HCT116 (cell line): Measurements from ENCODE around the gene HEBP1. TPM values are rescaled to one million over a fixed set of nuclear protein-coding genes. Genes with fewer than 3 reads are reported as not detected.

Source experiments
- ATAC-seq: fragments of 200-7000 bp; cut with Tn5 transposase; 2 replicates; pipeline ENCODE4 v1.9.1; 2020; ENCODE audit warnings: mild to moderate bottlenecking, moderate library complexity
- BruUV-seq: library from RNA; stranded (reverse); fragments of 400-500 nt; replicated peaks from 2 replicates; lab custom pipeline; 2021; lab: Mats Ljungman, UMichigan
- CTCF ChIA-PET: fragments of 300-600 bp; sonication (Branson Sonifier 250); formaldehyde crosslinking; loops from one replicate; lab custom pipeline; 2021; ENCODE audit warnings: antibody characterized with exemption; lab: Charles Lee
- POLR2A ChIA-PET: fragments of 300-600, 350-600 bp; sonication (Branson Sonifier 250); formaldehyde crosslinking; loops from one replicate; lab custom pipeline; 2021; ENCODE audit warnings: antibody characterized with exemption; lab: Charles Lee
- RAD21 ChIA-PET, 2 experiments: fragments of 300-600 bp; sonication (Branson Sonifier 250); formaldehyde crosslinking; loops; one replicate each; lab custom pipeline; 2023; ENCODE audit warnings: low total read pairs in 2 of 2; ENCODE audit not compliant: uncharacterized antibody in 2 of 2, unreplicated experiment in 2 of 2, low non-redundant PET in 1 of 2; lab: Charles Lee
- DNase-seq: peaks from one replicate; pipeline ENCODE4 v3.0.0-alpha.2; 2010; ENCODE audit warnings: low read depth, low spot score
- H2AFZ ChIP-seq: fragments of 200-600 bp; shearing (Covaris generic), sonication (generic); 2 replicates; pipeline ENCODE4 v1.6.1; 2017; ENCODE audit warnings: low read depth, mixed run types, mixed read lengths, antibody characterized with exemption, low read length; ENCODE audit not compliant: poor library complexity, severe bottlenecking
- H3K27ac ChIP-seq: 2 replicates; pipeline ENCODE4 v1.5.1; 2012; ENCODE audit warnings: low read depth, low read length
- H3K27me3 ChIP-seq: fragments of 200-600 bp; sonication (generic); 2 replicates; pipeline ENCODE4 v1.6.1; 2016; ENCODE audit warnings: mixed run types, low read length, mixed read lengths; ENCODE audit not compliant: insufficient read depth
- H3K36me3 ChIP-seq, 2 experiments: fragments of 200-500 bp in 1 of 2; fragments of 200-600 bp in 1 of 2; sonication (Bioruptor generic) in 1 of 2; sonication (generic) in 1 of 2; 2 replicates each; pipeline versions ENCODE4 v1.5.1 to v1.6.1; 2014 to 2016; ENCODE audit warnings: low read length in 2 of 2, inconsistent platforms in 1 of 2, mixed read lengths in 1 of 2, mixed run types in 1 of 2; ENCODE audit not compliant: insufficient read depth in 2 of 2, control insufficient read depth in 1 of 2
- H3K4me1 ChIP-seq, 2 experiments: fragments of 200-600 bp in 1 of 2; sonication (generic) in 1 of 2; 2 replicates each; pipeline versions ENCODE4 v1.5.1 to v1.6.1; 2012 to 2017; ENCODE audit warnings: low read length in 2 of 2, inconsistent platforms in 1 of 2, mild to moderate bottlenecking in 1 of 2, mixed read lengths in 1 of 2, mixed run types in 1 of 2, moderate library complexity in 1 of 2; ENCODE audit not compliant: insufficient read depth in 2 of 2, control insufficient read depth in 1 of 2
- H3K4me2 ChIP-seq: fragments of 200-600 bp; sonication (generic); 2 replicates; pipeline ENCODE4 v1.6.1; 2017; ENCODE audit warnings: mixed run types, low read length, mixed read lengths
- H3K4me3 ChIP-seq, 2 experiments: fragments of 200-600 bp in 1 of 2; sonication (generic) in 1 of 2; replicated peaks in 1 of 2; 2 replicates each; pipeline ENCODE4 v1.5.1; 2011 to 2016; ENCODE audit warnings: low read length in 2 of 2, control low read depth in 1 of 2, low read depth in 1 of 2, mild to moderate bottlenecking in 1 of 2, mixed read lengths in 1 of 2, mixed run types in 1 of 2
- H3K79me2 ChIP-seq: fragments of 200-600 bp; sonication (generic); 2 replicates; pipeline ENCODE4 v1.6.1; 2017; ENCODE audit warnings: mild to moderate bottlenecking, mixed run types, low read length, moderate library complexity, mixed read lengths; ENCODE audit not compliant: insufficient read depth
- H3K9ac ChIP-seq: fragments of 200-600 bp; sonication (generic); 2 replicates; pipeline ENCODE4 v1.6.1; 2016; ENCODE audit warnings: low read length, mixed read lengths
- H3K9me2 ChIP-seq: fragments of 200-600 bp; sonication (generic), shearing (Covaris generic); 2 replicates; pipeline ENCODE4 v1.6.1; 2017; ENCODE audit warnings: mixed run types, mild to moderate bottlenecking, moderate library complexity; ENCODE audit not compliant: insufficient read depth
- H3K9me3 ChIP-seq, 2 experiments: fragments of 200-500 bp in 1 of 2; fragments of 200-600 bp in 1 of 2; sonication (Bioruptor generic) in 1 of 2; sonication (generic) in 1 of 2; 2 replicates each; pipeline ENCODE4 v1.6.1; 2014 to 2017; ENCODE audit warnings: low read length in 2 of 2, mixed read lengths in 2 of 2, inconsistent platforms in 1 of 2, low read depth in 1 of 2, mild to moderate bottlenecking in 1 of 2, mixed run types in 1 of 2, moderate library complexity in 1 of 2; ENCODE audit not compliant: control insufficient read depth in 1 of 2, insufficient read depth in 1 of 2
- H4K20me1 ChIP-seq: fragments of 200-600 bp; sonication (generic), shearing (Covaris generic); 2 replicates; pipeline ENCODE4 v1.6.1; 2017; ENCODE audit warnings: mixed run types, mild to moderate bottlenecking, moderate library complexity; ENCODE audit not compliant: insufficient read depth
- CBX3 ChIP-seq: IDR thresholded peaks from 2 replicates; pipeline ENCODE4 v1.6.1; 2012; ENCODE audit warnings: low read depth
- EGR1 ChIP-seq: IDR thresholded peaks from 2 replicates; pipeline ENCODE4 v1.6.1; 2012; ENCODE audit warnings: low read depth
- ELF1 ChIP-seq: IDR thresholded peaks from 2 replicates; pipeline ENCODE4 v1.6.1; 2012; ENCODE audit warnings: low read depth, borderline replicate concordance
- EZH2 ChIP-seq: fragments of 200-600 bp; sonication (generic); IDR thresholded peaks from 2 replicates; pipeline ENCODE4 v1.6.1; 2017; ENCODE audit warnings: antibody characterized with exemption, mixed run types
- EZH2phosphoT487 ChIP-seq: fragments of 200-600 bp; IDR thresholded peaks from 2 replicates; pipeline ENCODE4 v1.6.1; 2018; ENCODE audit warnings: antibody characterized with exemption, borderline replicate concordance
- JUND ChIP-seq: IDR thresholded peaks from 2 replicates; pipeline ENCODE4 v1.6.1; 2012
- POLR2A ChIP-seq: IDR thresholded peaks from 2 replicates; pipeline ENCODE4 v1.7.0; 2011; ENCODE audit warnings: borderline replicate concordance; ENCODE audit not compliant: insufficient read depth, insufficient read length; ENCODE audit errors: extremely low read depth
- POLR2AphosphoS5 ChIP-seq: IDR thresholded peaks from 2 replicates; pipeline ENCODE4 v1.6.1; 2011; ENCODE audit warnings: mild to moderate bottlenecking, low read depth, low read length, moderate library complexity
- SIN3A ChIP-seq: IDR thresholded peaks from 2 replicates; pipeline ENCODE4 v1.6.1; 2012; ENCODE audit warnings: low read depth
- SP1 ChIP-seq: IDR thresholded peaks from 2 replicates; pipeline ENCODE4 v1.6.1; 2012; ENCODE audit warnings: low read depth
- SRF ChIP-seq: IDR thresholded peaks from 2 replicates; pipeline ENCODE4 v1.6.1; 2012; ENCODE audit warnings: low read depth
- TCF7L2 ChIP-seq: IDR thresholded peaks from 2 replicates; pipeline ENCODE4 v1.7.0; 2011; ENCODE audit warnings: borderline replicate concordance, inconsistent platforms; ENCODE audit not compliant: insufficient read depth, insufficient read length; ENCODE audit errors: extremely low read depth
- YY1 ChIP-seq: IDR thresholded peaks from 2 replicates; pipeline ENCODE4 v1.6.1; 2011; ENCODE audit warnings: low read length, low read depth, moderate library complexity, mild to moderate bottlenecking; ENCODE audit not compliant: insufficient replicate concordance; ENCODE audit errors: extremely low read depth
- ZFX ChIP-seq: fragments of 450-650 bp; IDR thresholded peaks from 2 replicates; pipeline ENCODE4 v1.6.1; 2017
- ZNF274 ChIP-seq: fragments of 200-500 bp; sonication (Bioruptor generic); IDR thresholded peaks from 2 replicates; pipeline ENCODE4 v1.6.1; 2014; ENCODE audit warnings: mild to moderate bottlenecking, low read depth, low read length, inconsistent platforms
- intact Hi-C: fragments of 100-400 bp; cut with micrococcal nuclease; formaldehyde crosslinking; loops from 2 replicates; pipeline ENCODE4 v1.10.0; 2022
- total RNA-seq: library from RNA; stranded (reverse); gene quantifications from one replicate; pipeline ENCODE4 v1.2.1, GENCODE V29; 2021; ENCODE audit not compliant: unreplicated experiment
- TF ChIP-seq, protein P1 (sequence below): IDR thresholded peaks from 2 replicates; pipeline ENCODE4 v1.6.1; 2012
- TF ChIP-seq, protein P2 (sequence below): IDR thresholded peaks from 2 replicates; pipeline ENCODE4 v1.6.1; 2011; ENCODE audit warnings: mild to moderate bottlenecking, low read length, moderate library complexity; ENCODE audit not compliant: insufficient replicate concordance; ENCODE audit errors: extremely low read depth
- TF ChIP-seq, protein P3 (sequence below): IDR thresholded peaks from 2 replicates; pipeline ENCODE4 v1.6.1; 2012; ENCODE audit warnings: low read depth
- TF ChIP-seq, protein P4 (sequence below), 3 experiments: fragments of 200-600 bp in 1 of 3; sonication (generic) in 1 of 3; IDR thresholded peaks in 2 of 3; conservative IDR thresholded peaks in 1 of 3; 2 replicates each; pipeline ENCODE4 v1.5.1; 2012 to 2017; ENCODE audit warnings: low read depth in 2 of 3, low read length in 2 of 3, antibody characterized with exemption in 1 of 3, borderline replicate concordance in 1 of 3, control low read depth in 1 of 3, mild to moderate bottlenecking in 1 of 3, mixed read lengths in 1 of 3, mixed run types in 1 of 3, moderate library complexity in 1 of 3; ENCODE audit not compliant: insufficient read depth in 1 of 3

Gene HEBP1
- total RNA-seq, 1 experiment from 2014 or later, result 41.0 TPM

DNA sequence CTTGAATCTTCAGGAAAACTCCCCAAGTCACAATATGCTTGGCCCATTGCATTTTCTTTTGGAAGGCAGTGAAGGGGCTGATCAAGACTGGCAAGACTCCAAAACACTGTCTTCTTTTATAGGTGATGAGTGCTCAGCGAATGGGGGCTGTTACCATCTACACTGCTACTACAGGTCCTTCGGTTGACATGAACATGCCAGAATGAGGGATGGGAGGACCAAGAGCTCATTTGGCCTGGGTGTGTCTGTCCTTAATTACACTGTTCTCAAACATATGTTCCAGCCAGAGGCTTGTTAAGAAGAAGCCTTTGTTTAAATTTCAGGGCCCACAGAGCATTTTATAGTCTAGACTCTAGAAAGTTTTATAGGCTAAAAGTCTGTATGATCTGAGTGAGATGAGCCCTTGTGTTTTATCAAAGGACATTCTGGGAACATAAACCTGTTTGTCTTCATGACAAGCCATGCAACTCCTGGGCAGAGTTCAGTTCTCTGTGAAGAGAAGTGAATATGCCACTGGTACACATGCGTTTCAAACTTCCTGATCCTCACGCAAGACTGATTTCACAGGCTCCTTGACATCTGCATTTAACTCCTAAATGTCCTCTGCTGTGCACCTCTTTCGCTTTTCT, 39.4 kb upstream of the HEBP1 start:
- Histone ChIP-seq H3K4me2 (no peak overlapping the region), H3K27ac (no peak overlapping the region), H3K9me2 (no peaks in the 10 kb centered on the region), H3K9me3 (no peaks in the 10 kb centered on the region), H3K79me2 (no peaks in the 10 kb centered on the region), H3K4me1 (peaks cover 5 to 6% of the 10 kb centered on the region in 2 experiments; a peak in 2 of 4 replicates), H2AFZ (no peak overlapping the region), H3K9ac (no peak overlapping the region), H3K36me3 (no peaks in the 10 kb centered on the region), H4K20me1 (no peaks in the 10 kb centered on the region), H3K27me3 (no peaks in the 10 kb centered on the region), H3K4me3 (no peak overlapping the region)
- intact Hi-C loops, result no loop called here
- RAD21 ChIA-PET, result no interaction called here
- no peak for TF ChIP-seq ELF1
- TF ChIP-seq POLR2A, result no peak
- TF ChIP-seq EGR1, result no peak
- TF ChIP-seq POLR2AphosphoS5, result no peak
- TF ChIP-seq JUND, result no peak
- no peak for TF ChIP-seq SP1
- TF ChIP-seq ZFX, result no peak
- no peak for TF ChIP-seq ZNF274
- TF ChIP-seq EZH2, result no peak
- no peak for TF ChIP-seq CBX3
- TF ChIP-seq TCF7L2, result no peak
- no peak for TF ChIP-seq EZH2phosphoT487
- TF ChIP-seq YY1, result no peak
- TF ChIP-seq, protein P1, sequence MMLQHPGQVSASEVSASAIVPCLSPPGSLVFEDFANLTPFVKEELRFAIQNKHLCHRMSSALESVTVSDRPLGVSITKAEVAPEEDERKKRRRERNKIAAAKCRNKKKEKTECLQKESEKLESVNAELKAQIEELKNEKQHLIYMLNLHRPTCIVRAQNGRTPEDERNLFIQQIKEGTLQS, result no peak
- TF ChIP-seq SIN3A, result no peak
- no peak for TF ChIP-seq SRF
- TF ChIP-seq, protein P2, sequence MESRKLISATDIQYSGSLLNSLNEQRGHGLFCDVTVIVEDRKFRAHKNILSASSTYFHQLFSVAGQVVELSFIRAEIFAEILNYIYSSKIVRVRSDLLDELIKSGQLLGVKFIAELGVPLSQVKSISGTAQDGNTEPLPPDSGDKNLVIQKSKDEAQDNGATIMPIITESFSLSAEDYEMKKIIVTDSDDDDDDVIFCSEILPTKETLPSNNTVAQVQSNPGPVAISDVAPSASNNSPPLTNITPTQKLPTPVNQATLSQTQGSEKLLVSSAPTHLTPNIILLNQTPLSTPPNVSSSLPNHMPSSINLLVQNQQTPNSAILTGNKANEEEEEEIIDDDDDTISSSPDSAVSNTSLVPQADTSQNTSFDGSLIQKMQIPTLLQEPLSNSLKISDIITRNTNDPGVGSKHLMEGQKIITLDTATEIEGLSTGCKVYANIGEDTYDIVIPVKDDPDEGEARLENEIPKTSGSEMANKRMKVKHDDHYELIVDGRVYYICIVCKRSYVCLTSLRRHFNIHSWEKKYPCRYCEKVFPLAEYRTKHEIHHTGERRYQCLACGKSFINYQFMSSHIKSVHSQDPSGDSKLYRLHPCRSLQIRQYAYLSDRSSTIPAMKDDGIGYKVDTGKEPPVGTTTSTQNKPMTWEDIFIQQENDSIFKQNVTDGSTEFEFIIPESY, result no peak
- TF ChIP-seq, protein P3, sequence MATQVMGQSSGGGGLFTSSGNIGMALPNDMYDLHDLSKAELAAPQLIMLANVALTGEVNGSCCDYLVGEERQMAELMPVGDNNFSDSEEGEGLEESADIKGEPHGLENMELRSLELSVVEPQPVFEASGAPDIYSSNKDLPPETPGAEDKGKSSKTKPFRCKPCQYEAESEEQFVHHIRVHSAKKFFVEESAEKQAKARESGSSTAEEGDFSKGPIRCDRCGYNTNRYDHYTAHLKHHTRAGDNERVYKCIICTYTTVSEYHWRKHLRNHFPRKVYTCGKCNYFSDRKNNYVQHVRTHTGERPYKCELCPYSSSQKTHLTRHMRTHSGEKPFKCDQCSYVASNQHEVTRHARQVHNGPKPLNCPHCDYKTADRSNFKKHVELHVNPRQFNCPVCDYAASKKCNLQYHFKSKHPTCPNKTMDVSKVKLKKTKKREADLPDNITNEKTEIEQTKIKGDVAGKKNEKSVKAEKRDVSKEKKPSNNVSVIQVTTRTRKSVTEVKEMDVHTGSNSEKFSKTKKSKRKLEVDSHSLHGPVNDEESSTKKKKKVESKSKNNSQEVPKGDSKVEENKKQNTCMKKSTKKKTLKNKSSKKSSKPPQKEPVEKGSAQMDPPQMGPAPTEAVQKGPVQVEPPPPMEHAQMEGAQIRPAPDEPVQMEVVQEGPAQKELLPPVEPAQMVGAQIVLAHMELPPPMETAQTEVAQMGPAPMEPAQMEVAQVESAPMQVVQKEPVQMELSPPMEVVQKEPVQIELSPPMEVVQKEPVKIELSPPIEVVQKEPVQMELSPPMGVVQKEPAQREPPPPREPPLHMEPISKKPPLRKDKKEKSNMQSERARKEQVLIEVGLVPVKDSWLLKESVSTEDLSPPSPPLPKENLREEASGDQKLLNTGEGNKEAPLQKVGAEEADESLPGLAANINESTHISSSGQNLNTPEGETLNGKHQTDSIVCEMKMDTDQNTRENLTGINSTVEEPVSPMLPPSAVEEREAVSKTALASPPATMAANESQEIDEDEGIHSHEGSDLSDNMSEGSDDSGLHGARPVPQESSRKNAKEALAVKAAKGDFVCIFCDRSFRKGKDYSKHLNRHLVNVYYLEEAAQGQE, result no peak
- TF ChIP-seq, protein P4, sequence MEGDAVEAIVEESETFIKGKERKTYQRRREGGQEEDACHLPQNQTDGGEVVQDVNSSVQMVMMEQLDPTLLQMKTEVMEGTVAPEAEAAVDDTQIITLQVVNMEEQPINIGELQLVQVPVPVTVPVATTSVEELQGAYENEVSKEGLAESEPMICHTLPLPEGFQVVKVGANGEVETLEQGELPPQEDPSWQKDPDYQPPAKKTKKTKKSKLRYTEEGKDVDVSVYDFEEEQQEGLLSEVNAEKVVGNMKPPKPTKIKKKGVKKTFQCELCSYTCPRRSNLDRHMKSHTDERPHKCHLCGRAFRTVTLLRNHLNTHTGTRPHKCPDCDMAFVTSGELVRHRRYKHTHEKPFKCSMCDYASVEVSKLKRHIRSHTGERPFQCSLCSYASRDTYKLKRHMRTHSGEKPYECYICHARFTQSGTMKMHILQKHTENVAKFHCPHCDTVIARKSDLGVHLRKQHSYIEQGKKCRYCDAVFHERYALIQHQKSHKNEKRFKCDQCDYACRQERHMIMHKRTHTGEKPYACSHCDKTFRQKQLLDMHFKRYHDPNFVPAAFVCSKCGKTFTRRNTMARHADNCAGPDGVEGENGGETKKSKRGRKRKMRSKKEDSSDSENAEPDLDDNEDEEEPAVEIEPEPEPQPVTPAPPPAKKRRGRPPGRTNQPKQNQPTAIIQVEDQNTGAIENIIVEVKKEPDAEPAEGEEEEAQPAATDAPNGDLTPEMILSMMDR (IDR thresholded peaks at IDR 0.05 in 2 of 3, conservative IDR thresholded peaks at IDR 0.05 in 1 of 3; ENCODE audit: borderline replicate concordance in 1 of 3, insufficient read depth in 1 of 3, low read depth in 2 of 3, low read length in 2 of 3), result no peak
- POLR2A ChIA-PET, result no interaction called here
- CTCF ChIA-PET, result no interaction called here
- BruUV-seq, result no TSS peak
- DNase-seq (no peak), ATAC-seq (no peak)
